ENCODE data around the gene ZNF32. TPM values are rescaled to one million over a fixed set of nuclear protein-coding genes. Genes with fewer than 3 reads are reported as not detected.

ZNF32 gene
- total and polyA plus RNA-seq, 7 donors: 21.3 to 108 (median 72.1) TPM

GRCh38 chr10:43667761-43668386 lies 19.2 kb upstream of the ZNF32 start:
- Histone ChIP-seq H3K4me1 (peaks cover 0 to 10% (median 6%) of the 10 kb centered on the region in 4 donors), H3K27ac (no peak overlapping the region), H3K36me3 (no peaks in the 10 kb centered on the region), H3K9me3 (no peaks in the 10 kb centered on the region), H3K27me3 (peaks cover 0 to 22% (median 10%) of the 10 kb centered on the region in 3 donors), H3K4me3 (peak overlapping the region in 2 of 4 donors; percentile 31 to 38)
- DNase-seq: no peak
- intact Hi-C loops (cut with DNase I): no loop called here
- TF ChIP-seq CTCF (IDR thresholded peaks at IDR 0.05) (no peak), EP300 (IDR thresholded peaks at IDR 0.05) (no peak), POLR2A (IDR thresholded peaks at IDR 0.05) (no peak), POLR2AphosphoS5 (IDR thresholded peaks at IDR 0.05) (no peak)
- whole genome bisulfite sequencing, 2 donors: 79 to 82% methylated on average over 36 of the region's 36 CpGs

- Histone ChIP-seq H3K36me3 (no peaks in the 10 kb centered on the region), H3K9me3 (no peaks in the 10 kb centered on the region), H3K27ac (no peak overlapping the region), H3K4me1 (peaks cover 0 to 10% (median 6%) of the 10 kb centered on the region in 4 donors), H3K27me3 (peaks cover 0 to 22% (median 10%) of the 10 kb centered on the region in 3 donors), H3K4me3 (peak overlapping the region in 2 of 4 donors; percentile 31 to 38)
- peak; percentile 61 for DNase-seq
- 6 to 14% methylated on average over 35 of the region's 35 CpGs for WGBS, 2 donors
- TF ChIP-seq POLR2AphosphoS5 (IDR thresholded peaks at IDR 0.05): no peak
- no peak for TF ChIP-seq POLR2A (IDR thresholded peaks at IDR 0.05)
- no peak for TF ChIP-seq CTCF (IDR thresholded peaks at IDR 0.05)
- TF ChIP-seq EP300 (IDR thresholded peaks at IDR 0.05): no peak
- intact Hi-C loops (cut with DNase I): no loop called here
Observed at GRCh38 chr10:43667317-43667731, 18.6 kb upstream of the ZNF32 start.

GRCh38 chr10:43666552-43666951 lies 17.9 kb upstream of the ZNF32 start:
- H3K4me3 ChIP-seq: no peak overlapping the region
- peaks cover 0 to 22% (median 10%) of the 10 kb centered on the region in 3 donors for H3K27me3 ChIP-seq
- H3K9me3 ChIP-seq: no peaks in the 10 kb centered on the region
- no peak overlapping the region for H3K27ac ChIP-seq
- TF ChIP-seq CTCF (IDR thresholded peaks at IDR 0.05) (no peak), EP300 (IDR thresholded peaks at IDR 0.05) (no peak)
- WGBS, 2 donors: 60 to 81% methylated on average over 9 of the region's 9 CpGs
- no peak for DNase-seq
- H3K36me3 ChIP-seq: no peaks in the 10 kb centered on the region
- H3K4me1 ChIP-seq: peaks cover 0 to 10% (median 3%) of the 10 kb centered on the region in 4 donors
- intact Hi-C loops (cut with DNase I): no loop called here

GRCh38 chr10:43665054-43665453 lies 16.4 kb upstream of the ZNF32 start:
- TF ChIP-seq EP300 (IDR thresholded peaks at IDR 0.05) (no peak), CTCF (IDR thresholded peaks at IDR 0.05) (no peak), POLR2AphosphoS5 (IDR thresholded peaks at IDR 0.05) (no peak), POLR2A (IDR thresholded peaks at IDR 0.05) (no peak)
- Histone ChIP-seq H3K4me3 (no peak overlapping the region), H3K4me1 (peaks cover 0 to 10% (median 2%) of the 10 kb centered on the region in 4 donors), H3K9me3 (no peaks in the 10 kb centered on the region), H3K27ac (no peak overlapping the region), H3K36me3 (no peaks in the 10 kb centered on the region), H3K27me3 (peaks cover 0 to 18% (median 10%) of the 10 kb centered on the region in 3 donors)
- no peak for DNase-seq
- intact Hi-C loops (cut with DNase I): no loop called here
- 50 to 52% methylated on average over 3 of the region's 3 CpGs for WGBS, 2 donors

- Histone ChIP-seq H3K9me3 (no peaks in the 10 kb centered on the region), H3K36me3 (no peaks in the 10 kb centered on the region), H3K4me1 (no peaks in the 10 kb centered on the region), H3K27ac (no peak overlapping the region), H3K4me3 (no peak overlapping the region), H3K27me3 (no peaks in the 10 kb centered on the region)
- DNase-seq: no peak
- intact Hi-C loops (cut with DNase I): no loop called here
- WGBS, 2 donors: 79 to 85% methylated on average over 8 of the region's 8 CpGs
- TF ChIP-seq POLR2A (IDR thresholded peaks at IDR 0.05) (no peak), CTCF (IDR thresholded peaks at IDR 0.05) (no peak), EP300 (IDR thresholded peaks at IDR 0.05) (no peak), POLR2AphosphoS5 (IDR thresholded peaks at IDR 0.05) (no peak)
Observed at GRCh38 chr10:43658227-43658626, 9.5 kb upstream of the ZNF32 start.
